ENCODE data around the gene SV2B. TPM values are rescaled to one million over a fixed set of nuclear protein-coding genes. Genes with fewer than 3 reads are reported as not detected.

SV2B gene
- total RNA-seq, 4 donors from 2014 or later, result 0.23 to 2.2 (median 0.62) TPM

DNA sequence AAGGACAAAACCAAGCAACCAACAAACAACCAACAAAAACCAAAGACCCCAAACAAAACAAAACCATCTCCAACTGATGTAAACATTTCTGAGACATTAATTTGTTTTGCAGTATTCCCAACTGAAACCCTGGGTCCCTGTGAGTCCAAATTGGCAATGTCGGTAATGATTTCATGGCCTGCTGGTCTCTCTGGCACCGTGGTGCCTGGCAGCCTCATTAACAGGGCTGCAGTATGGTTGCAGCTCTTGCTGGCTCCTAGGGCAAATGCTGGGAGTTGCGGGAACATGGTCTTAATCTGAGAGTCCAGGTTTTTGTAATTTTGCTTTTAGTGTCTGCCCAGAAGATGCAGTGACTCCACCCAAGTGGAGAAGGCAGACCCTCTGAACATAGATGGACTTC, 128.3 kb downstream of the SV2B start:
- no peak for DNase-seq (ENCODE audit: low spot score in 2 of 2)
- Histone ChIP-seq H3K4me3 (no peak overlapping the region), H3K27ac (no peak overlapping the region), H3K9me3 (no peaks in the 10 kb centered on the region), H3K27me3 (no peaks in the 10 kb centered on the region), H3K4me1 (no peaks in the 10 kb centered on the region), H3K36me3 (no peaks in the 10 kb centered on the region)
- TF ChIP-seq POLR2A (IDR thresholded peaks at IDR 0.05), result no peak
- no peak for TF ChIP-seq EP300 (IDR thresholded peaks at IDR 0.05)
- TF ChIP-seq POLR2AphosphoS5 (IDR thresholded peaks at IDR 0.05), result no peak
- TF ChIP-seq, protein P1, sequence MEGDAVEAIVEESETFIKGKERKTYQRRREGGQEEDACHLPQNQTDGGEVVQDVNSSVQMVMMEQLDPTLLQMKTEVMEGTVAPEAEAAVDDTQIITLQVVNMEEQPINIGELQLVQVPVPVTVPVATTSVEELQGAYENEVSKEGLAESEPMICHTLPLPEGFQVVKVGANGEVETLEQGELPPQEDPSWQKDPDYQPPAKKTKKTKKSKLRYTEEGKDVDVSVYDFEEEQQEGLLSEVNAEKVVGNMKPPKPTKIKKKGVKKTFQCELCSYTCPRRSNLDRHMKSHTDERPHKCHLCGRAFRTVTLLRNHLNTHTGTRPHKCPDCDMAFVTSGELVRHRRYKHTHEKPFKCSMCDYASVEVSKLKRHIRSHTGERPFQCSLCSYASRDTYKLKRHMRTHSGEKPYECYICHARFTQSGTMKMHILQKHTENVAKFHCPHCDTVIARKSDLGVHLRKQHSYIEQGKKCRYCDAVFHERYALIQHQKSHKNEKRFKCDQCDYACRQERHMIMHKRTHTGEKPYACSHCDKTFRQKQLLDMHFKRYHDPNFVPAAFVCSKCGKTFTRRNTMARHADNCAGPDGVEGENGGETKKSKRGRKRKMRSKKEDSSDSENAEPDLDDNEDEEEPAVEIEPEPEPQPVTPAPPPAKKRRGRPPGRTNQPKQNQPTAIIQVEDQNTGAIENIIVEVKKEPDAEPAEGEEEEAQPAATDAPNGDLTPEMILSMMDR (IDR thresholded peaks at IDR 0.05), result no peak
- WGBS, result 85% methylated on average over 3 of the region's 3 CpGs

- Histone ChIP-seq H3K9me3 (no peaks in the 10 kb centered on the region), H3K36me3 (no peaks in the 10 kb centered on the region), H3K27me3 (no peaks in the 10 kb centered on the region), H3K27ac (no peak overlapping the region), H3K4me3 (no peak overlapping the region), H3K4me1 (no peaks in the 10 kb centered on the region)
- no peak for TF ChIP-seq POLR2AphosphoS5 (IDR thresholded peaks at IDR 0.05)
- TF ChIP-seq POLR2A (IDR thresholded peaks at IDR 0.05), result no peak
- no peak for TF ChIP-seq EP300 (IDR thresholded peaks at IDR 0.05)
- TF ChIP-seq, protein P1 (IDR thresholded peaks at IDR 0.05), result no peak
- no peak for DNase-seq (ENCODE audit: low spot score in 2 of 2)
- WGBS, result 85% methylated on average over 9 of the region's 9 CpGs
Measured at GRCh38 chr15:91228890-91229289, 128.8 kb downstream of the SV2B start.

- H3K4me1 ChIP-seq, result no peaks in the 10 kb centered on the region
- no peaks in the 10 kb centered on the region for H3K27me3 ChIP-seq
- H3K9me3 ChIP-seq, result no peaks in the 10 kb centered on the region
- DNase-seq (ENCODE audit: low spot score in 2 of 2), result no peak
- no peak overlapping the region for H3K27ac ChIP-seq
- H3K36me3 ChIP-seq, result no peaks in the 10 kb centered on the region
- no peak overlapping the region for H3K4me3 ChIP-seq
- TF ChIP-seq, protein P1 (IDR thresholded peaks at IDR 0.05), result no peak
- TF ChIP-seq POLR2A (IDR thresholded peaks at IDR 0.05), result no peak
- no peak for TF ChIP-seq EP300 (IDR thresholded peaks at IDR 0.05)
- TF ChIP-seq POLR2AphosphoS5 (IDR thresholded peaks at IDR 0.05), result no peak
- WGBS, result 42% methylated on average over 6 of the region's 6 CpGs
Measured at GRCh38 chr15:91231703-91232102, 131.6 kb downstream of the SV2B start.

GRCh38 chr15:91234759-91235158, 134.7 kb downstream of the SV2B start:
- TF ChIP-seq EP300 (IDR thresholded peaks at IDR 0.05), result no peak
- no peaks in the 10 kb centered on the region for H3K36me3 ChIP-seq

GRCh38 chr15:91235376-91235775, 135.3 kb downstream of the SV2B start:
- H3K36me3 ChIP-seq, result no peaks in the 10 kb centered on the region
- H3K27me3 ChIP-seq, result peaks cover 4% of the 10 kb centered on the region
- H3K4me1 ChIP-seq, result no peaks in the 10 kb centered on the region
- no peak for DNase-seq (ENCODE audit: low spot score in 2 of 2)
- no peaks in the 10 kb centered on the region for H3K9me3 ChIP-seq
- 66% methylated on average over 3 of the region's 3 CpGs for WGBS
- H3K27ac ChIP-seq, result no peak overlapping the region
- TF ChIP-seq EP300 (IDR thresholded peaks at IDR 0.05) (no peak), POLR2AphosphoS5 (IDR thresholded peaks at IDR 0.05) (no peak), POLR2A (IDR thresholded peaks at IDR 0.05) (no peak)
- TF ChIP-seq, protein P1 (IDR thresholded peaks at IDR 0.05), result no peak
- H3K4me3 ChIP-seq, result no peak overlapping the region

More at GRCh38 chr15:91234759-91235158, 134.7 kb downstream of the SV2B start:
- DNase-seq (ENCODE audit: low spot score in 2 of 2), result no peak
- no peak overlapping the region for H3K27ac ChIP-seq
- H3K27me3 ChIP-seq, result peaks cover 4% of the 10 kb centered on the region
- 95% methylated on average over 2 of the region's 2 CpGs for WGBS
- no peaks in the 10 kb centered on the region for H3K9me3 ChIP-seq
- H3K4me3 ChIP-seq, result no peak overlapping the region
- no peaks in the 10 kb centered on the region for H3K4me1 ChIP-seq

DNA sequence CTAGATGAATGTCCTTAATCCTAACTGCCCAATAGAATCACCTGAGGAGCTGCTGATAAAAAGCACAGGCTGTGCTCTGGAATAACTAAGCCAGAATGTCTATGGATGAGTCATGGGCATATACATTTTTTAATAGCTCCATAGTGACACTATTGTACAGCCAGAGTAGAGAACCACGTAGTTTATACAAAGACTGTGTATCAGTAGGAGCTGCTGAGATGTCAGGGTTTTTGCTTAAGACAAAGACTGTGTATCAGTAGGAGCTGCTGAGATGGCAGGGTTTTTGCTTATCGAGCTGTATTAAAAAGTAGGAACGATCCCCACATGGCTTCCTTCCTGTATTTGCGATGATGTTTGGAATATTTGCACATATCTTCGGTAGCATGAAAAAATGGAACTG, 137.4 kb downstream of the SV2B start:
- TF ChIP-seq POLR2A (IDR thresholded peaks at IDR 0.05), result no peak
- TF ChIP-seq, protein P1 (IDR thresholded peaks at IDR 0.05), result no peak
- no peak for TF ChIP-seq EP300 (IDR thresholded peaks at IDR 0.05)
- TF ChIP-seq POLR2AphosphoS5 (IDR thresholded peaks at IDR 0.05), result no peak
- no peak for DNase-seq (ENCODE audit: low spot score in 2 of 2)
- WGBS, result 73% methylated on average over 5 of the region's 5 CpGs
- H3K4me3 ChIP-seq, result no peak overlapping the region
- H3K27ac ChIP-seq, result no peak overlapping the region
- peaks cover 4% of the 10 kb centered on the region for H3K27me3 ChIP-seq
- H3K9me3 ChIP-seq, result no peaks in the 10 kb centered on the region
- H3K36me3 ChIP-seq, result no peaks in the 10 kb centered on the region
- H3K4me1 ChIP-seq, result no peaks in the 10 kb centered on the region
